ENCODE results near the gene PCDH9.

The PCDH9 gene

GRCh38 chr13:66911411-66911939, 318.7 kb downstream of the PCDH9 start:
- H3K4me3 ChIP-seq (ENCODE audit: low read depth, low read length) = no peak overlapping the region
- TF ChIP-seq, protein P1, sequence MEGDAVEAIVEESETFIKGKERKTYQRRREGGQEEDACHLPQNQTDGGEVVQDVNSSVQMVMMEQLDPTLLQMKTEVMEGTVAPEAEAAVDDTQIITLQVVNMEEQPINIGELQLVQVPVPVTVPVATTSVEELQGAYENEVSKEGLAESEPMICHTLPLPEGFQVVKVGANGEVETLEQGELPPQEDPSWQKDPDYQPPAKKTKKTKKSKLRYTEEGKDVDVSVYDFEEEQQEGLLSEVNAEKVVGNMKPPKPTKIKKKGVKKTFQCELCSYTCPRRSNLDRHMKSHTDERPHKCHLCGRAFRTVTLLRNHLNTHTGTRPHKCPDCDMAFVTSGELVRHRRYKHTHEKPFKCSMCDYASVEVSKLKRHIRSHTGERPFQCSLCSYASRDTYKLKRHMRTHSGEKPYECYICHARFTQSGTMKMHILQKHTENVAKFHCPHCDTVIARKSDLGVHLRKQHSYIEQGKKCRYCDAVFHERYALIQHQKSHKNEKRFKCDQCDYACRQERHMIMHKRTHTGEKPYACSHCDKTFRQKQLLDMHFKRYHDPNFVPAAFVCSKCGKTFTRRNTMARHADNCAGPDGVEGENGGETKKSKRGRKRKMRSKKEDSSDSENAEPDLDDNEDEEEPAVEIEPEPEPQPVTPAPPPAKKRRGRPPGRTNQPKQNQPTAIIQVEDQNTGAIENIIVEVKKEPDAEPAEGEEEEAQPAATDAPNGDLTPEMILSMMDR (IDR thresholded peaks at IDR 0.05; ENCODE audit: low read depth, low read length) = no peak

- TF ChIP-seq, protein P1 (IDR thresholded peaks at IDR 0.05; ENCODE audit: low read depth, low read length) = no peak
- H3K4me3 ChIP-seq (ENCODE audit: low read depth, low read length) = no peak overlapping the region
These were observed 330.2 kb downstream of the PCDH9 start for GRCh38 chr13:66899955-66900354.

DNA sequence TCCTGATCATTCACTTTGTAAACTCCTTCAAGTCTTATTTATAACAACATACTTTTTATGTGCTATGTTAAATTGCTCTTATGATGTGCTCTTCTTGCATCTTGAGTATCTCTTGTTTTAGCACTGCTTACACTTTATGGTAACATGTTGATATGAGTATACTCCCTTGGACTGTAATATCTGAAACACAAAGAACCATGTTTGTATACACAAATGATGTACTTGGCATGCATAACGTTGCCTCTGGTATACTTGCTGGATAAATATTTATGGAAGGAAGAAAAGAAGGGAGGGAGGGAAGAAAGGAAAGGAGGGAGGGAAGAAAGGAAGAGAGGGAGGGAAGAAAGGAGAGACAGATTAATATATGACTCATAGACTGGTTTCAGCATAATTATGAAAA, 333.2 kb downstream of the PCDH9 start:
- no peak overlapping the region for H3K4me3 ChIP-seq (ENCODE audit: low read depth, low read length)
- TF ChIP-seq, protein P1 (IDR thresholded peaks at IDR 0.05; ENCODE audit: low read depth, low read length) = no peak

- H3K4me3 ChIP-seq (ENCODE audit: low read depth, low read length) = no peak overlapping the region
- TF ChIP-seq, protein P1 (IDR thresholded peaks at IDR 0.05; ENCODE audit: low read depth, low read length) = no peak
These were observed 334.4 kb downstream of the PCDH9 start for GRCh38 chr13:66895780-66896179.

GRCh38 chr13:66895320-66895719, 334.8 kb downstream of the PCDH9 start:
- H3K4me3 ChIP-seq (ENCODE audit: low read depth, low read length) = no peak overlapping the region
- TF ChIP-seq, protein P1 (IDR thresholded peaks at IDR 0.05; ENCODE audit: low read depth, low read length) = no peak

- H3K4me3 ChIP-seq (ENCODE audit: low read depth, low read length) = no peak overlapping the region
- TF ChIP-seq, protein P1 (IDR thresholded peaks at IDR 0.05; ENCODE audit: low read depth, low read length) = no peak
These were observed 341.4 kb downstream of the PCDH9 start for GRCh38 chr13:66888698-66889097.

DNA sequence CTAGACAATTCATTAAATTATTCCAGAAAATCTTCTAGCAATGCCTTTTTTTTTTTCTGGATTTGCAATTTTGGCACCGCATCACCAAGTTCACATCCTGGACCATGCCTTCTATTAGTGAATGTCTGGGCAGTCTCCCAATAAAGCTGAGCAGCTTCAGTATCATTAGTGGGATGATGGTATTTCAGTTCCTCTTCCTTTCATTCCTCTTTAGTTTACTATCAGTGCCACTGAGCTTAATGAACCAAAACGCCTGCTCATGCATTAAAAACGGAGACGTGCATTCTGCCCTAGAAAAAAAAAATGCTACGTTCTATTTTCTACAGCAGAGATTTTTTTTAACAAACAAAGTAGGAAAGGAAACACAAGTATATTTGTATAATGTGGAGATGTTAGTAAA, 343.0 kb downstream of the PCDH9 start:
- H3K4me3 ChIP-seq (ENCODE audit: low read depth, low read length) = no peak overlapping the region

More for the DNA sequence above, 343.0 kb downstream of the PCDH9 start:
- TF ChIP-seq, protein P1 (IDR thresholded peaks at IDR 0.05; ENCODE audit: low read depth, low read length) = no peak
